H1 (cell line): Measurements from ENCODE around the gene GPNMB. TPM values are rescaled to one million over a fixed set of nuclear protein-coding genes. Genes with fewer than 3 reads are reported as not detected.

ENCODE experiments used
- CTCF ChIA-PET: fragments of 300-600 bp; sonication (Branson Sonifier 250); formaldehyde crosslinking; loops from one replicate; lab custom pipeline; 2021; ENCODE audit not compliant: partially characterized antibody; lab: Charles Lee
- POLR2A ChIA-PET: fragments of 300-600 bp; sonication (Branson Sonifier 250); formaldehyde crosslinking; loops from one replicate; lab custom pipeline; 2021; ENCODE audit warnings: inconsistent platforms; ENCODE audit not compliant: partially characterized antibody; lab: Charles Lee
- DNase-seq, 2 experiments: peaks; one replicate each; pipeline versions ENCODE4 v3.0.0 to v3.0.0-alpha.2; 2010 to 2022; ENCODE audit warnings: low spot score in 2 of 2, low read depth in 1 of 2, mixed read lengths in 1 of 2
- FAIRE-seq: peaks from 2 replicates; lab custom pipeline; 2011; peaks lifted over from hg19 to GRCh38; lab: Jason Lieb, UNC
- H2AFZ ChIP-seq: 2 replicates; pipeline ENCODE4 v1.8.1; 2012; ENCODE audit warnings: low read length, inconsistent platforms
- H2AK5ac ChIP-seq: 2 replicates; pipeline ENCODE4 v1.6.1; 2013; ENCODE audit warnings: low read depth, low read length
- H2BK120ac ChIP-seq: replicated peaks from 2 replicates; pipeline ENCODE3; 2013; ENCODE audit warnings: low read depth, low read length, inconsistent platforms
- H2BK12ac ChIP-seq: 2 replicates; pipeline ENCODE4 v1.6.1; 2013; ENCODE audit warnings: low read depth, low read length
- H2BK15ac ChIP-seq: 2 replicates; pipeline ENCODE4 v1.6.1; 2013; ENCODE audit warnings: low read length
- H2BK20ac ChIP-seq: 2 replicates; pipeline ENCODE4 v1.6.1; 2013; ENCODE audit warnings: low read length
- H2BK5ac ChIP-seq: 2 replicates; pipeline ENCODE4 v1.6.1; 2013; ENCODE audit warnings: low read depth, low read length
- H3K14ac ChIP-seq: 2 replicates; pipeline ENCODE4 v1.6.1; 2013; ENCODE audit warnings: inconsistent platforms; ENCODE audit not compliant: insufficient read length
- H3K18ac ChIP-seq: 2 replicates; pipeline ENCODE4 v1.6.1; 2013; ENCODE audit warnings: low read length; ENCODE audit errors: extremely low read depth
- H3K23ac ChIP-seq: 2 replicates; pipeline ENCODE4 v1.6.1; 2013; ENCODE audit warnings: inconsistent platforms; ENCODE audit not compliant: insufficient read length
- H3K23me2 ChIP-seq: 2 replicates; pipeline ENCODE4 v1.6.1; 2013; ENCODE audit warnings: low read depth, low read length
- H3K27ac ChIP-seq: 2 replicates; pipeline ENCODE4 v1.6.1; 2011; ENCODE audit warnings: low read depth, low read length, inconsistent platforms
- H3K27me3 ChIP-seq, 4 experiments: replicated peaks in 1 of 4; 1 replicate in 1 of 4; 2 replicates in 3 of 4; pipeline versions ENCODE4 v1.6.1 to v1.8.1; 2011 to 2013; ENCODE audit warnings: low read length in 3 of 4, mild to moderate bottlenecking in 3 of 4, inconsistent platforms in 2 of 4, mixed read lengths in 2 of 4, moderate library complexity in 1 of 4; ENCODE audit not compliant: control insufficient read depth in 3 of 4, insufficient read depth in 3 of 4; ENCODE audit errors: extremely low read depth in 1 of 4
- H3K36me3 ChIP-seq, 4 experiments: 2 replicates each; pipeline versions ENCODE4 v1.6.1 to v1.8.1; 2011 to 2013; ENCODE audit warnings: mild to moderate bottlenecking in 4 of 4, low read length in 3 of 4, moderate library complexity in 2 of 4, control low read depth in 1 of 4, inconsistent platforms in 1 of 4; ENCODE audit not compliant: insufficient read depth in 4 of 4, control insufficient read depth in 2 of 4
- H3K4ac ChIP-seq: replicated peaks from 2 replicates; pipeline ENCODE3; 2013; ENCODE audit warnings: low read length, low read depth, mixed read lengths, inconsistent platforms; ENCODE audit not compliant: insufficient read length
- H3K4me1 ChIP-seq, 4 experiments: replicated peaks in 1 of 4; 1 replicate in 1 of 4; 2 replicates in 3 of 4; pipeline versions ENCODE4 v1.6.1 to v1.8.1; 2011 to 2013; ENCODE audit warnings: low read length in 3 of 4, inconsistent platforms in 2 of 4, mixed read lengths in 1 of 4; ENCODE audit not compliant: insufficient read depth in 4 of 4, control insufficient read depth in 3 of 4
- H3K4me2 ChIP-seq, 2 experiments: 2 replicates each; pipeline versions ENCODE4 v1.6.1 to v1.8.1; 2011 to 2013; ENCODE audit warnings: low read depth in 2 of 2, low read length in 2 of 2, control low read depth in 1 of 2, inconsistent platforms in 1 of 2, mild to moderate bottlenecking in 1 of 2; ENCODE audit not compliant: insufficient read depth in 1 of 2
- H3K4me3 ChIP-seq, 4 experiments: fragments of 200-600, 300-600 bp in 1 of 4; sonication (generic), shearing (Covaris generic), sonication (Bioruptor Twin) in 1 of 4; 2 replicates each; pipeline versions ENCODE4 v1.5.1 to v1.8.1; 2011 to 2016; ENCODE audit warnings: low read length in 4 of 4, low read depth in 3 of 4, control low read depth in 2 of 4, inconsistent platforms in 2 of 4, mild to moderate bottlenecking in 2 of 4, mixed read lengths in 1 of 4, moderate library complexity in 1 of 4; ENCODE audit not compliant: insufficient read depth in 2 of 4; ENCODE audit errors: extremely low read depth in 1 of 4
- H3K56ac ChIP-seq: replicated peaks from 2 replicates; pipeline ENCODE3; 2013; ENCODE audit warnings: low read depth, mild to moderate bottlenecking, mixed read lengths, low read length, inconsistent platforms; ENCODE audit not compliant: insufficient read length
- H3K79me1 ChIP-seq: 2 replicates; pipeline ENCODE4 v1.6.1; 2013; ENCODE audit warnings: low read depth, low read length, control low read depth
- H3K79me2 ChIP-seq, 2 experiments: 2 replicates each; pipeline versions ENCODE4 v1.6.1 to v1.8.1; 2012 to 2013; ENCODE audit warnings: low read length in 2 of 2, mild to moderate bottlenecking in 2 of 2, inconsistent platforms in 1 of 2; ENCODE audit not compliant: insufficient read depth in 2 of 2, control insufficient read depth in 1 of 2
- H3K9ac ChIP-seq, 4 experiments: replicated peaks in 1 of 4; 1 replicate in 1 of 4; 2 replicates in 3 of 4; pipeline versions ENCODE4 v1.6.1 to v1.8.1; 2011 to 2013; ENCODE audit warnings: low read depth in 3 of 4, low read length in 3 of 4, control low read depth in 2 of 4, mild to moderate bottlenecking in 2 of 4, moderate library complexity in 2 of 4, inconsistent platforms in 1 of 4; ENCODE audit errors: extremely low read depth in 1 of 4
- H3K9me3 ChIP-seq, 2 experiments: 2 replicates each; pipeline versions ENCODE4 v1.6.1 to v1.8.1; 2012 to 2013; ENCODE audit warnings: mild to moderate bottlenecking in 2 of 2, moderate library complexity in 2 of 2, control low read depth in 1 of 2, inconsistent platforms in 1 of 2, low read depth in 1 of 2, low read length in 1 of 2, mixed read lengths in 1 of 2; ENCODE audit not compliant: insufficient read depth in 2 of 2
- H4K20me1 ChIP-seq, 2 experiments: replicated peaks in 1 of 2; 2 replicates each; pipeline versions ENCODE3 to v1.8.1; 2011 to 2013; ENCODE audit warnings: inconsistent platforms in 2 of 2, low read length in 2 of 2, mild to moderate bottlenecking in 1 of 2; ENCODE audit not compliant: insufficient read depth in 2 of 2, control insufficient read depth in 1 of 2
- H4K5ac ChIP-seq: 2 replicates; pipeline ENCODE4 v1.6.1; 2013; ENCODE audit warnings: low read length, low read depth, mixed read lengths, inconsistent platforms; ENCODE audit not compliant: insufficient read length
- H4K8ac ChIP-seq: 2 replicates; pipeline ENCODE4 v1.8.0; 2013; ENCODE audit warnings: mild to moderate bottlenecking, moderate library complexity, low read length, inconsistent platforms; ENCODE audit not compliant: insufficient read depth; ENCODE audit errors: extremely low read depth
- H4K91ac ChIP-seq: replicated peaks from 2 replicates; pipeline ENCODE3; 2013; ENCODE audit warnings: low read length, mixed read lengths, inconsistent platforms; ENCODE audit not compliant: insufficient read length
- EZH2 ChIP-seq: fragments of 200-600 bp; sonication (generic); IDR thresholded peaks from 2 replicates; pipeline ENCODE4 v1.7.1; 2012; ENCODE audit warnings: low read depth, mild to moderate bottlenecking, moderate library complexity, low read length, inconsistent platforms; ENCODE audit not compliant: severe bottlenecking
- SAP30 ChIP-seq: fragments of 300-600 bp; sonication (generic); IDR thresholded peaks from 2 replicates; pipeline ENCODE4 v1.7.1; 2012; ENCODE audit warnings: low read length, moderate library complexity, mild to moderate bottlenecking, inconsistent platforms; ENCODE audit not compliant: insufficient read depth, insufficient replicate concordance
- WGBS, 2 experiments: shearing (Covaris generic) in 1 of 2; methylation state at CpG; one replicate each; pipeline versions ENCODE4 v1.1.6 to v1.1.7; 2013 to 2015; ENCODE audit warnings: low lambda C conversion rate in 2 of 2, mixed read lengths in 2 of 2, inconsistent platforms in 1 of 2, low coverage in 1 of 2, missing lambda C conversion rate in 1 of 2; ENCODE audit not compliant: insufficient replicate concordance in 2 of 2, insufficient coverage in 1 of 2, insufficient read length in 1 of 2; ENCODE audit errors: extremely low coverage in 1 of 2, missing lambda C conversion rate in 1 of 2; 5-methylcytosine and 5-hydroxymethylcytosine counted together
- polyA plus RNA-seq, 7 experiments: library from polyadenylated mRNA; depleted of rRNA in 3 of 7; stranded (reverse) in 5 of 7; unstranded in 2 of 7; fragments of >200 nt in 5 of 7; fragments of 200-250 nt in 2 of 7; gene quantifications; 1 replicate in 5 of 7; 2 replicates in 1 of 7; 4 replicates in 1 of 7; pipeline versions ENCODE4 v1.2.1 to v1.2.3, GENCODE V29; 2011 to 2013; ENCODE audit warnings: missing spikeins in 2 of 7, mixed read lengths in 2 of 7
- total RNA-seq: library from RNA; stranded (reverse); fragmentation: NEBNext Ultra II Directional; extraction: Animal tissue kit (Norgen Biotek cat#: 25700); gene quantifications from 2 replicates; pipeline ENCODE4 v1.2.1, GENCODE V29; 2021

Gene GPNMB
- total and polyA plus RNA-seq, 2 of the 8 experiments (the other 6 are each of a cell fraction or from before 2014, with no cell fraction given), result 1.1 to 1.4 TPM

DNA sequence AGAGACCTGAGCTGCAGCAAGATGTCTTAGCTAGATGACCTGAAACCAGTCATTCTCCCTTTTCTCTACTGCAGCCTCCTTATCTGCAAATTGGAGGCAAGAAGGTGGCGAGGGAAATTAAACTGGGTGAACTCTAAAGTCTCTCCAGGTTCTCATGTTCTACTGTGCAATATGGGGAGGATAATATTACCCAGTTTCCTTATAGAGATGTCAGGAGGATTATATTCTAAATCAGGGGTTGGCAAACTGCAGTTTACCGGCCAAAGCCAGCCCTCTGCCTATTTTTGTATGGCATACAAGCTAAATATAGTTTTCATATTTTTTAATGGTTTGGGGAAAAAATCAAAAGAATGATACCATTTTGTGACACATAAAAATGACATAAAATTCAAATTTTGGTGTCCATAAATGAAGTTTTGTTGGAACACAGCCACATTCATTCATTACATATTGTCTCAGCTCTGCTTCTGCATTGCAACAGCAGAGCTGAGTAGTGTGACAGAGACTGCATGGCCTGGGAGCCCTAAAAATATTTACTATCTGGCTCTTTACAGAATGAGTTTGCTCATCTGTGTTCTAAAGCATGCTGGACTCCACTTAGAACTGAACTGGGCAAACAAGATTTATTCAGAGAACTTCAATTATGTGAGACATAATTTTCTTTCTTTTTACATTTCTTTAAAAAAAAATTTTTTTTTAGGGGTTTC lies 33.4 kb downstream of the GPNMB start:
- CTCF ChIA-PET, result interaction anchor here (1.0 to 14.1 kb wide), 4 partner anchors 15 to 117 kb away, joined by 3 to 241 read pairs (median 7); no protein-coding TSS in a partner anchor
- 86% methylated on average over 2 of the region's 2 CpGs; no CpG with 5 or more reads in 1 of the 2 experiments for WGBS, 2 experiments
- Histone ChIP-seq H3K14ac (no peak overlapping the region), H3K9me3 (no peaks in the 10 kb centered on the region), H3K23ac (no peak overlapping the region), H2AFZ (no peak overlapping the region), H4K5ac (no peak overlapping the region), H3K79me2 (no peaks in the 10 kb centered on the region), H2BK5ac (no peak overlapping the region), H4K91ac (no peak overlapping the region), H3K4me2 (no peak overlapping the region), H2BK20ac (no peak overlapping the region), H3K4ac (no peak overlapping the region), H3K27me3 (no peaks in the 10 kb centered on the region), H3K4me1 (no peaks in the 10 kb centered on the region), H3K4me3 (no peak overlapping the region), H3K18ac (no peak overlapping the region), H2AK5ac (no peak overlapping the region), H2BK120ac (no peak overlapping the region), H3K23me2 (no peaks in the 10 kb centered on the region), H4K20me1 (no peaks in the 10 kb centered on the region), H3K56ac (no peak overlapping the region), H2BK12ac (no peak overlapping the region), H2BK15ac (no peak overlapping the region), H3K36me3 (no peaks in the 10 kb centered on the region), H3K79me1 (no peaks in the 10 kb centered on the region), H3K9ac (no peak overlapping the region), H3K27ac (no peak overlapping the region), H4K8ac (no peak overlapping the region)
- no peak for FAIRE-seq
- no peak for DNase-seq
- TF ChIP-seq SAP30 (no peak), EZH2 (no peak)
- POLR2A ChIA-PET, result interaction anchor here (0.9 to 1.3 kb wide), 3 partner anchors 22 to 251 kb away, joined by 3 read pairs; no protein-coding TSS in a partner anchor
